HG03097 (cell line): ENCODE results near the gene STX7.
A peak's percentile ranks its signal among the peaks of the same experiment; 100 is the strongest.

Experiments used
- ATAC-seq: cut with Tn5 transposase; IDR thresholded peaks from one replicate; pipeline ENCODE4 v1.9.1; 2021; ENCODE audit not compliant: unreplicated experiment, low FRiP score

The STX7 gene

DNA sequence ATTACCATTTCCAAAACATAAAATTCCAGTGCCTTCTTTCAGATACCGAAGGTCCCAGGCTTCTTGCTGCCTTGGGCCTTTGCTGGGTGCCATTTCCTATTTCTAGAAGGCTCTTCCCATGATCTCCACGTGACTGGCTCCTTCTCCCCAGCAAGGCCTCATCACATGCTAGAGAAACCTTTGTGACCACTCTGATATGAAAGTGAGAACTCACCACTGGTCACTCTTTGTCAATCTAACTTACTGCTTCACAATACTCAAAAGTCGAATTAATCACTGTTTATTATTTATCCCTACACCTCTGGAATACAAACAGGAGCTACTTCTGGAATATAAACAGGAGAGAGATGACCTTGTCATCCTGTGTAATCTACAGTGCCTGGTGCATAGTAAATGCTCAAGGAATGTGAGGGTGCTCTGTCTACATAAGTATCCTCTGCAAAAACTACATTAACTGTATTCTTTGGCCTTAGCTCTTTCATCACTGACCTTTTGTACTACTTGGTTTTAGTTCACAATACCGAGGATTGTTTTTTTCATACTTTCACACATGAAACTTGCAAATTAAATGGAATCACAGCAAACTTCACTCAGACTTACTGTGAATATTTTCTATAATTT, 1.6 kb downstream of the STX7 start:
- ATAC-seq = no peak

DNA sequence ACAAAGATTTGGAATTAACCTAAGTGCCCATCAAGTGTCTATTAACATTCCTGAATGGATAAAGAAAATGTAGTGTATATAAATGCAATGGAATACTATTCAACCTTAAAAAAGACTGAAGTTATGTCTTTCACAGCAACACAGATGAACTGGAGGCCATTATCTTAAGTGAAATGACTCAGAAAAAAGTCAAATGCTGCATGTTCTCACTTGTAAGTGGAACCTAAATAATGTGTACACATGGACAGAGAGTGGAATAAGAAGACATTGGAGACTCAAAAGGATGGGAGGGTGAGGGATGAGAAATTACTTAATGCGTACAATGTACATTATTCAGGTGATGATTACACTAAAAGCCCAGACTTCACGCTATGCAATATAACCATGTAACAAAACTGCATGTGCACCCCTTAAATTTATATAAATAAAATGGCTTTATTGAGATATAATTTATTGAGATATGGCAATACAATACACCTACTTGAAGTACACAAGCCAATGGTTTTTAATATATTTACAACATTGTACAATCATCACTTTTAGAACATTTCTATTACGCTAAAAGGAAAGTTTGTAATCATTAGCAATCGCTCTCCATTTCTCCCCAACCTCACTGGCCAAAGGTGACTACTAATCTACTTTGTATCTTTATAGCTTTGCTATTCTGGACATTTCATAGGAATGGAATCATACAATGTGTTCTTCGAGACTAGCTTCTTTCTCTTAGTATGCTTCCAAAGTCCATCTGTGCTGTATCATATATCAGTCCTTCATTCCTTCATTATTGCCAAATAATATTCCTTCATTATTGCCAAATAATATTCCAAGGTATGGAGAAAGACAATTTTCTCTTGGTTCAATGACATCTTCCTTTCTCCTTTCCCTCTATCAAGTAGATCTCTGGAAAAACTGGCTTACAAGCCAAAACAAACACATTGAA, 5.8 kb downstream of the STX7 start:
- no peak for ATAC-seq

DNA sequence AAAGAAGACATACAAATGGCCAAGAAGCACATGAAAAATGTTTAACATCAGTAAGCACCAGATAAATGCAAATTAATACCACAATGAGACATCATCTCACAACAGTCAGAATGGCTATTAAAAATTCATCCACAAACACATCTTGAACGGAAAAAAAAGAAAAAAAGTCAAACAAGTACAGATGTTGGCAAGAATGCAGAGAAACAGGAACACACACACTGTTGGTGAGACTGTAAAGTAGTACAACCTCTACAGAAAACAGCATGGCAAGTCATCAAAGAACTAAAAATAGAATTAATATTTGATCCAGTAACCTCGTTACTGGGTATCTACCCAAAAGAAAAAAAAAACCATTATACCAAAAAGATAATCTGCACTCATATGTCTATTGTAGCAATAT, 6.5 kb downstream of the STX7 start:
- ATAC-seq = no peak

DNA sequence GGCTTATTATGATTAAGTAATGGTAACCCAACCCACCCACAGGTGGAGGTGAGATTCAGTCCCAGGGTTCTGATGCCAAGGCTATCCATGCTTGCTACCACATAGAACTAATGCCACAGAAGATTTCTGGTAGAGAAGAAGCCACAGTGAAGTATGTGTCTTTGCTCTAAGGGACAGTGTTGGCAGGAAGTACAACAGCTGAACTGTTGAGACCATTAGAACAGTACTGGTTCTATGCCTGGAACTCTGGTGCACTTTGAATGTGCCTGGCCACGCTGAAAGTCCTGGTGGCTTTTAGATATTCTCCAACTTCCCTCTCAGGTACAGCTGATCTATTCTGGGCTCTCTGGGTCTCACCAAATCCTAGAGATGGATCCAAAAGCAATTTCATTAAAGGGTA, 7.8 kb downstream of the STX7 start:
- ATAC-seq = no peak

DNA sequence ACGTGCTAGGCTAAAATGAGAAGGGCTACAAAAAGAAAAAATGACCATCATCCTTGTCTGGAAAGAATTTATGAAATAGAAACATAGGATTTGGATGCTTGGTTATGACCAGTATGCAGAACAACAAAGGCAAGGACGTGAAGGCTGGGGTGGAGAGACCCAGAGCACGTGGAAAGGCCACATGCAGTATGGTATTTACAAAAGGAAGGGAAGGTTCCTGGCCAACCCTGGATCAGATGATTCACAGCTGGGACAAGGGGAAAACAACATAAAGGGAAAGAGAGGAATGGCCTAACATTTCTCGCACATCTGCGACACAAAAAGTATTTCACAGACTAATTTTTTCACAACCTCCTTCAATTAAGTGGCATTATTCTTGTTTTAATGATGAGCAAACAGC, 8.2 kb downstream of the STX7 start:
- no peak for ATAC-seq

DNA sequence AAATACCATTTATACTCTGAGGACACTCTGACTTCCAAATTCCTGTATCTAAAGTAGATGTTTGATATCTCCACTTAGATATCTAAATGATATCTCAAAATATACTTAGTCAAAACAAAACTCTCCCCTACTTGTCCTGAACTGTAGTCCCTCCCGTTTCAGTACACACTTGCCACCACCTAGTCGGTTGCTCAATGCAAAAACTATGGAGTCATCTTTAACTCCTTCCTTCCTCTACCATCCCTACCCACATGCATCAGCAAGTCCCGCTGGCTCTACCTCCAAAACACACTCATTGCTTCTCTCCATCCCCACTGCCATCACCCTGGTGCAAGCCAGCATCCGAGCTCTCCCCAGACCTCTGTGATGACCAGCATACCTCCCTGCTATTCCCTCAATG, 13.2 kb downstream of the STX7 start:
- no peak for ATAC-seq

DNA sequence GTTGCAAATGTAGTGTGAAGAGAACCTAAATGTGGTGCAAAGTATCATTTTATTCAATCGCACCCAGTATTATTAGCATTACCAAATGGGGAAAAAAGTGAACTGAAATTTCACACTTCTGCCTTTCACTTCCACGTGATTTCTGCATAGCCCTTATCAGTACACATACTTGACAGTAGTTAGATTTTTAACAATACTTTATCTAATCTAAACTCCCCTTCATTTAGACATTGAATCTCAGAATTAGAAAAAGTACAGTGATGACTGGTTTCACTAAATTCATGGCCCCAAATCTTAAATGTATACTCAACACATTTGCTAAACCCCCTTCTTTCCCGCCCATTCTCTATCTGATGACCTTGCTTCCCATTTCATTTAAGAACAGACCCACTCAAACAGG, 14.3 kb downstream of the STX7 start:
- peak; percentile 47 for ATAC-seq

DNA sequence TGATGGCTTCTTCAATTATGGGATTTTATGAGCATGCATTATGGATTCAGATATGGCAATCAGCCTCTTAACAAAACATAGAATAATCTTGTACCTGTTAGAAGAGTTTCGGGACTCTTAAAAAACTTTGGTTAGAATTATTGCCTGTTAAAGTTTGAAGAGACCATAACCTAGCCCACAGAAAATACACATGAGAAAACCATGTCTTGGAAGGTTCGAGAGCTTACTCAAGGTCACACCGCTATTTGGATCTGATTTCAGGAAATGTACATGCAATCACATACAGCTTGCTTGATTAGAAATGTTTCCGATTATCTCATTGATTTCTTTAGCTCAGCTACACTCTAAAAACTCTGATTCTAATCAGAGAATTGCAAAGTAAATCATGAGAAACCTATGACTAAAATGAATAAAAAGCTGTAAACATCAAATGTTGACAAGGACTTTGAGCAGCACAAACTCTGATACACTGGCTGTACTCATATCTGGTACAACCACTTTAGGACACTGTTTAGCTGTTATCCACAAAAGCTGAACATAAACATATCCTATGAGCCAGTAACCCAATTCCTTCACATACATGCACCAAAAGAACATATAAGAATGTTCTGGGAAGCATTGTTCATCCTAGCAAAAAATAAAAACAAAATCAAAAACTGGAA, 16.3 kb downstream of the STX7 start:
- no peak for ATAC-seq

DNA sequence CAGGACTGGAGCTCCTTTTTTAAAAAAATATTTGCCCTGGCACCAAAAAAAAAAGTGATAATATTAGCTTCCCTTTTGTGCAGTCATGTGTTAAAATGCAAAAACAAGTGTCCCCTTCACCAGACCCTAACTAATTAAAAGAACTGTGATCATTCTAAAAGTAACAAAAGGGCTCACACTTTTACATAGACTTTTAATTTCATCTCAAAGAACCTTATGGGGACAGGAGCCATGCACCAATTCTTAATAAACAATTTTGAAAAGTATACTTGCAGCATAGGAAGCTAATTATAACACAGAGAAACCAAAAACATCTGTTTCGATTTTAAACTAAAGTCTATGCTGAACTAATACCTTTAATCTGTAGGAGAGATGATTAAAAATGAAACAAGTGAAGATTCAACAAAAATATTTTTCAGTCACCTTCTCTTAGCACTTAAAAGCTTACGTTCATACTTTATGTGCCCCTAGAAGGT, 17.3 kb downstream of the STX7 start:
- peak; percentile 30 for ATAC-seq

DNA sequence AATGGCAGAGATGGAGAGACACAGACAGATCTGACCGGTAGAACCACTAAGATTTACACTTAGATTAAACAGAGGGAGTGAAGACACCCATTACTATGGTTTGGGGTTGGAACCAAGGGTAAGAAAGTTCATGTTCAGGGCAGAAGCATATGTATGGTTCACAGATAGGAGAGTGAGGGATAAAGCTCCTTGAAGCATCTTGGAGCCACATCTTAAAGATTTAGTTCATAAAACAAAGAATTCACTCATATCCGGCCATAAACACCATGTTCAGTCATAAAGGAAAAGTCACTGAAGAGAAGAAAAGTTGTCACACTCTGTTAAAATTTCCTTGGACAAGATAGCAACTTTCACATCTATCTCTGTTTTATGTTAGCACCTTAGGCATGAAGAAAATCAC, 18.0 kb downstream of the STX7 start:
- ATAC-seq = no peak

DNA sequence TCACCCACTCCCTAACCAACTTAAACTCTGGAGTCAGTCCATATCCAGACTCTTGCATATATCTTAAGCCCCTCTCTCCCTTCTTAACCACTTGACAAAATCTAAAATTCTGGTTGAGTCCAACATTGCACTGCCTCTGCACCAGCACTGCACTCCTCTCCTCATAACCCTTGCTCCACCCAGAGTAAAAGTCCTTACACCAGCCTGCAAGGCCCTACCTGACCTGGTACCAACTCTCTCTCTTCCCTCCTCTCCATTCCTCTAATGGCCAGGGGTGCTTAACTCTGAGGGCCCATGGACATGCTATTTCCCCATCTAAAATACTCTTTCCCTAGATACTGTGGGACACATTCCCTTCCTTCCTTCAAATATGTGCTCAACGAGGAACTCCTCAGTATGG, 21.0 kb downstream of the STX7 start:
- ATAC-seq = no peak

DNA sequence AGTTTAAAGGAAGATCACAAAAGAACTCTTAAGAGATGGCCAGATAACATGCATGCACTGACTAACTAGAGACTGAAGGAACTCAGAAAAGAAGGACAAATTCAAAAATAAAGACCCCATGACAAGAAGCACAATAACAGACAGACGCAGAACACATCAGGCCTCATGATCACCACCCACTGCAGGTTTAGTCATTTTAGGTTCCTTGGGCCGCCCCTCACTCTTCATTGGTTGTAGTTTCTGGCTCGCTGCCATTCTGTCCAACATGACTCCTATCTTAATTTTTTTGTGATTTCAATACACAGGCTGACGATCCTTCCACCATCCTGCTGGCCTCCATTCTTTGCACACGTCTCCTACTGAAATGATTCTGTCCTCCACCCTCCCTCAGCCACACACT, 21.6 kb downstream of the STX7 start:
- no peak for ATAC-seq

DNA sequence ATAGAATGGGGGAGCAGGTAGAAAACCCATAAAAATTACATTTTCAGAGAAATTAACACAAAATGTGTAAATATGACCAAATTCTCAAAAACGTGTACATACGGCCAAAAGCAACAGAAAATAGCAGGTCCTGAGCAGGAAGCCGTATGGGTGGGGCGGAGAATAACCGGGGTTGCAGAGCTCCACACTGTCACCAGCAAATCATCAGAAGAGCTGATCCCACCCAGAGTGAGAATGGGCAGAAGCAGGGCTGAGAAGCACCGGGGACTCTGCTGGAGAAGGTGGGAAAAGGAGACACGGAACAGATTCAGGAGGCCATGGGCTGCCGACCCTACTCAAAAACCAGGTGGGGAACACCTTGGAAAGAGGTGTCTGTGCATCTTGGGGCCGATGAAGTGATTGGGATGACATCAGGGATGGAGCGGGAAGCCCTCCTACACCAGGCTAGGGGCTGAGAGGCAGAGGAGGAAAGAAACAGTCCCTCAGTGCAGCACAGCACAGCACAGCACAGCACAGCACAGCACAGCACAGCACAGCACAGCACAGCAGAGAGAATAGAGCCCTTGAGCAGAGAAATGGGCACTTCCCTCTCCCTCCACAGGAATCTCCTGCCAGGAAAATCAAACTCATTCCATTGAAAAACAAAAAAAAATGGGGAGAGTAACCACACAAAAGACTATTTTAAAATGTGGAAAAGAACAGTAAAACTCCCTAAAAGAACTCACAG, 22.3 kb downstream of the STX7 start:
- no peak for ATAC-seq

DNA sequence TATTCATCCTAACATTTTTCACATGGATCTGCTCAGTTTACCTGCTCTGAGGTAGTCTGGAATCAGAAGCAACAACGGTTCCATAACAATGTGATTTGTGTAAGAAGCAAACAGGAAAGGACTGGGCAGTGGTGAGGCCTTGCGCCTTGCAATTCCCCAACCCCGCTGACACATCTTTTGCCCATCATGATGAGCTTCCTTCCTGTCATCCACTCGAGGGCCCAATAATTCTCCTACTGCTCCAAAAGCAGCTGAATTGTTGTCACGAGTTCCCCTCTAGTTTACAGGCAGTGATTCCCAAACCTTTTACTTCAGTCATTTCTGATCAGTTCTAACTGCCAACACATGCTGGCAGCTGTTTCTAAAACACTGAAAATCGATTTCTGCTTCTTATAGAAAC, 22.9 kb downstream of the STX7 start:
- ATAC-seq = no peak

DNA sequence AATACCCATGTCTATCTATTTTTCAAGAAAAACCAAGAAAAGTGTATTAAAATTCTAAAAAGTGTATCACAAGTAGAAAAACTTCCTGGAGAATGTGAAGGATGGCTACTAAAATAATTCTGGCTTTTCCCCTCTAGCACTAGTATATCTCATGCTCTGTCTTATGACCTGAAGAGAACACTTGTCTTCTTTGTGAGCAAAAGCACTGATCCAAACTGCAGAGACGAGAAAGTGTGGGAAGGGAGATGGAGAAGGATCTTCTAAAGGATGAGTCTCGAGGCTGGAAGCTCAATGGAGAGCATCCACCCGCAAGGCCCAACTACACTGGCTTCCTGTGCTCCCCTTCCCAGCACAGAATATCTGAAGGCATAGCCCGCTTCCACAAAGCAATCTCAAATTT, 23.5 kb downstream of the STX7 start:
- no peak for ATAC-seq

DNA sequence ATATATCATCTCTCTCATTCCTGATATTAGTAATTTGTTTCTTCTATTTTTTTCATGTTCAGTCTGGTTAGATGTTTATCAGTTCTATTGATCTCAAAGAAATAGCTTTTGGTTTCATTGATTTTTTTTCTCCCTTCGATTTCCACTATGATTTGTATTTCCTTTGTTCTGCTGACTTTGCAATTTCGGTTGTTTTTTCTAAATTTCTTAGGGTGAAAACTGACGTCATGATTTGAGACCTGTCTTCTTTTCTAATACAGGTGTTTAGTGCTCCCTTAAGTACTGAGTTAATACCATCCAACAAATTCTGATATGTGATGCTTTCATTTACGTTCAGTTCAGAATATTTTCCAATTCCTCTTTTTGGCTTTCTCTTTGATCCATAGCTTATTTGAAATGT, 25.2 kb downstream of the STX7 start:
- no peak for ATAC-seq

DNA sequence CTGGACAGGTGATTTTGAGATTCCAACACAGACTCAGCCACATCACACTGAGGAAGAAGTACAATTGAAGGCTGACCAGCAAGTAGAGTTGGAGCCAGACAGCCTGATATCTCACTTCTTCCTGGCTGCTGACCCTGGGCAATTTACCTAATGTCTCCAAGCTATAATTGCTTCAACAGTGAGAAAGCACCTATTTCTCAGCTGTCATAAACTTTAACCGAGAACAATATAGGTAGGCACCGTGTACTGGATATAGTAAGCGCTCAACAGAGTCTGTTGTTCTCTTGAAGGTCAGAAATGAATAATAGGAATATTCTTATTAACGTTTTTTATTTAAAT, 28.3 kb downstream of the STX7 start:
- ATAC-seq = peak; percentile 9

DNA sequence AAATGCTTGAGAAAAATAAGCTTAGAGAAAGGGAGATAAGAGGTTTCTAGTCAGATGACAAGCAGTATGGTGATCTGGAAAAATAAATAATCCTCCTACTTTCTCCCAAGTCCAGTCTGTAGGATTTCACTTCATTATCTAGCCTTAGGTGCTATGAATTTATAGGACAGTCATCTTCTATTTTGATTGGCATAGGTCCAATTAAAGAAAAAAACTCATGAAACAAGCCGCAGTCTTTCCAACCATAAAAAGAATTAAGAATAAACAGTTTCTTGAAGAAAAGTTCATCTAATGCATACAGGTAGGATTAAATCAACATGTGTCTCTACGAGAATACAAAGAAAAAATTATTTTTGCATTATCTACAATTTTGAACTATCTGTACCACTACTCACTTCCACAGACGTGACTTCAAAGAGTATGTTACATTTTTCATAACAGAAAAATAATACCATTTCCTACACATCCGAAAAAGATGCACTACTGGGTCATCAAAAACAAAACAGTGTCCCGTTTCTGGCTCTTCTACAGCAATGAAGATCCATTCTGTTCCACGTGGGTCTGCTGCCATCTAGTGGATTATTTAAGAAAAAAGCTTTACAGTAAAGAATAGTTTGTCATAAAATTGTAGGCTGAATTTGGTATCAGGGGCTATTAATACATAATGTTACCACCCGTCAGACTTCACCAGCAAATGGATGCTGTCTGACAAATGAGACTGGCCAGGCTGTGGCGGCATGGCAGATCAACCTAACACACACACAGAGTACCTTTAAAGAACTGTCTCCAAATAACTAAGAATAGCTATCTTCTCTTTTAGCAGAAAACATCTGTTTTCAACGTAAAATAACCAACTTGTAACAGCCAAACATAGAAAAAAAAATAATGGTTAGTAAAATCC, 28.9 kb downstream of the STX7 start:
- peak; percentile 72 for ATAC-seq

DNA sequence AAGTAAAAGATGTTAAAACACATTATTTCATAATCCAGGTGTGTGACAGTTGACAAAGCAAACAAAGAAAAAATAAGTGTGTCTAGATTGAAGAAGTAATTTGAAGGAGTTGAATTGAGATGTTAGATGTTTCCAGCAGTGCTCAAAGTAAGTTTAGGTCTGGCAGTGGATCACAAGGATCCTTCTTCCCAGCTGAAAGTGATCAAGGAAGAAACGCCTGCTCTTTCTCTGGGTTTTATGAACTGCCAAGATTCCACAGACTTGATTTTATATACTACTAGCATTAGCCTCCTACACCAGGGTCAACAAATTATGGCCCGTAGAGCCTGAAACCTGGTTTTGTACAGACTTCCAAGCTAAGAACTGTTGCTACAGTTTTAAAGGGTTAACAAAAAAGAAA, 30.3 kb downstream of the STX7 start:
- no peak for ATAC-seq

DNA sequence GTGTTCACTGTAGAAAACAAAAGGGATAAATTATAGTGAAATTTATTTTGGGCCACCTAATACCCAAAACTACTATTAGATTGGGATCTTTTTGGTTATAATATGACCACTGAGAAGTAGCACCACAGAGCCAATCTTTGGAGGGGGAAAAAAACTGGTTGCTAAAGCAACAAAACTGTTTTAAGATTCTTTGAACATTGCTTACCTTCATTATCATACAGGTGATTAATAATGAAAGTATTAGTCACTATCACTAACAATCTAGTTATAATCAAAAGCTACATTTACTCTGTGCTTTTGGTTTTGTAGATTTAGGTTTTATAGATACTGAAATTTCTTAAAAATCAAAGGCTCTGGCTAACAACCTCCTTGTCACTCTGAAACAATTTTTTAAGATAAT, 31.7 kb downstream of the STX7 start:
- no peak for ATAC-seq
